Chondrocyte (in vitro differentiated cells): ENCODE results near the gene ERBB4. TPM values are rescaled to one million over a fixed set of nuclear protein-coding genes. Genes with fewer than 3 reads are reported as not detected.

Source experiments
- DNase-seq: peaks from one replicate; pipeline ENCODE4 v3.0.0; 2021; ENCODE audit warnings: mixed read lengths, low spot score
- H3K27ac Mint-ChIP-seq: one replicate; pipeline ENCODE4 v1.8.0; 2021; ENCODE audit warnings: mild to moderate bottlenecking, moderate library complexity, mixed read lengths; ENCODE audit not compliant: unreplicated experiment
- H3K27me3 Mint-ChIP-seq: 2 replicates; pipeline ENCODE4 v1.8.0; 2021; ENCODE audit warnings: low read depth, mixed read lengths
- H3K36me3 Mint-ChIP-seq: 2 replicates; pipeline ENCODE4 v1.8.0; 2021; ENCODE audit warnings: low read depth, mixed read lengths
- H3K4me1 Mint-ChIP-seq: 2 replicates; pipeline ENCODE4 v1.8.0; 2021; ENCODE audit warnings: low read depth, mild to moderate bottlenecking, mixed read lengths
- H3K4me3 Mint-ChIP-seq: one replicate; pipeline ENCODE4 v1.8.0; 2021; ENCODE audit warnings: mild to moderate bottlenecking, moderate library complexity, mixed read lengths; ENCODE audit not compliant: unreplicated experiment
- H3K9me3 Mint-ChIP-seq: 2 replicates; pipeline ENCODE4 v1.8.0; 2021; ENCODE audit warnings: low read depth, mixed read lengths
- CTCF ChIP-seq: fragments of 200-600 bp; sonication (generic); IDR thresholded peaks from 2 replicates; pipeline ENCODE4 v1.5.0; 2021; ENCODE audit warnings: antibody characterized with exemption, mild to moderate bottlenecking, moderate library complexity
- total RNA-seq: library from RNA; stranded (reverse); gene quantifications from 3 replicates; pipeline ENCODE4 v1.2.1, GENCODE V29; 2021

Gene ERBB4
- total RNA-seq, 1 donor from 2014 or later: 1.3 TPM

GRCh38 chr2:211503856-211504255 lies 1034.7 kb downstream of the ERBB4 start:
- Mint-ChIP-seq H3K9me3 (peaks cover 30% of the 10 kb centered on the region), H3K36me3 (no peaks in the 10 kb centered on the region), H3K27me3 (no peaks in the 10 kb centered on the region), H3K4me3 (no peak overlapping the region), H3K27ac (no peak overlapping the region), H3K4me1 (no peaks in the 10 kb centered on the region)
- no peak for DNase-seq
- TF ChIP-seq CTCF: peak; percentile 16

GRCh38 chr2:211503198-211503597 lies 1035.4 kb downstream of the ERBB4 start:
- Mint-ChIP-seq H3K4me3 (no peak overlapping the region), H3K27ac (no peak overlapping the region), H3K9me3 (peaks cover 29% of the 10 kb centered on the region), H3K36me3 (no peaks in the 10 kb centered on the region), H3K4me1 (no peaks in the 10 kb centered on the region), H3K27me3 (no peaks in the 10 kb centered on the region)
- no peak for DNase-seq
- TF ChIP-seq CTCF: no peak

GRCh38 chr2:211498551-211499205 lies 1039.9 kb downstream of the ERBB4 start:
- H3K27ac Mint-ChIP-seq: no peak overlapping the region

GRCh38 chr2:211495339-211495738 lies 1043.3 kb downstream of the ERBB4 start:
- H3K27ac Mint-ChIP-seq: no peak overlapping the region
- no peak overlapping the region for H3K4me3 Mint-ChIP-seq
- no peak for TF ChIP-seq CTCF
- peaks cover 6% of the 10 kb centered on the region for H3K27me3 Mint-ChIP-seq
- no peaks in the 10 kb centered on the region for H3K4me1 Mint-ChIP-seq
- DNase-seq: no peak
- H3K36me3 Mint-ChIP-seq: no peaks in the 10 kb centered on the region
- no peaks in the 10 kb centered on the region for H3K9me3 Mint-ChIP-seq

More at GRCh38 chr2:211498551-211499205, 1039.9 kb downstream of the ERBB4 start:
- Mint-ChIP-seq H3K4me3 (no peak overlapping the region), H3K27me3 (peaks cover 6% of the 10 kb centered on the region), H3K4me1 (no peaks in the 10 kb centered on the region), H3K9me3 (peaks cover 4% of the 10 kb centered on the region), H3K36me3 (no peaks in the 10 kb centered on the region)
- DNase-seq: no peak
- no peak for TF ChIP-seq CTCF

GRCh38 chr2:211494536-211494935 lies 1044.1 kb downstream of the ERBB4 start:
- H3K36me3 Mint-ChIP-seq: no peaks in the 10 kb centered on the region
- no peaks in the 10 kb centered on the region for H3K4me1 Mint-ChIP-seq
- DNase-seq: no peak
- H3K9me3 Mint-ChIP-seq: no peaks in the 10 kb centered on the region
- no peak for TF ChIP-seq CTCF
- peaks cover 6% of the 10 kb centered on the region for H3K27me3 Mint-ChIP-seq
- no peak overlapping the region for H3K27ac Mint-ChIP-seq
- no peak overlapping the region for H3K4me3 Mint-ChIP-seq
